ELR (cell line): ENCODE measurements around the gene PURA.

Source experiments
- DNase-seq: peaks from one replicate; pipeline ENCODE4 v3.0.0-alpha.2; 2015; ENCODE audit warnings: low read depth

The PURA gene

GRCh38 chr5:140159014-140159927, 45.4 kb downstream of the PURA start:
- DNase-seq: no peak

- DNase-seq: no peak
Observed at GRCh38 chr5:140162275-140162674, 48.4 kb downstream of the PURA start.

- no peak for DNase-seq
Observed at GRCh38 chr5:140162781-140163180, 48.9 kb downstream of the PURA start.

GRCh38 chr5:140165101-140165922, 51.4 kb downstream of the PURA start:
- no peak for DNase-seq

GRCh38 chr5:140165923-140166270, 52.0 kb downstream of the PURA start:
- DNase-seq: no peak

- DNase-seq: no peak
Observed at GRCh38 chr5:140166911-140167310, 53.0 kb downstream of the PURA start.

- no peak for DNase-seq
Observed at GRCh38 chr5:140168371-140168770, 54.5 kb downstream of the PURA start.

- peak; percentile 24 for DNase-seq
Observed at GRCh38 chr5:140169410-140169809, 55.5 kb downstream of the PURA start.

GRCh38 chr5:140172483-140172882, 58.6 kb downstream of the PURA start:
- DNase-seq: no peak

- DNase-seq: no peak
Observed at GRCh38 chr5:140174014-140174413, 60.1 kb downstream of the PURA start.

GRCh38 chr5:140174465-140175366, 60.8 kb downstream of the PURA start, which contains the start of gene CYSTM1:
Gene CYSTM1 (plus strand): TSS chr5:140175188. CDS start chr5:140194466, 19,278 bp downstream.
- DNase-seq: peak; percentile 95
